ENCODE results near the gene RAPGEF4.

RAPGEF4 gene

DNA sequence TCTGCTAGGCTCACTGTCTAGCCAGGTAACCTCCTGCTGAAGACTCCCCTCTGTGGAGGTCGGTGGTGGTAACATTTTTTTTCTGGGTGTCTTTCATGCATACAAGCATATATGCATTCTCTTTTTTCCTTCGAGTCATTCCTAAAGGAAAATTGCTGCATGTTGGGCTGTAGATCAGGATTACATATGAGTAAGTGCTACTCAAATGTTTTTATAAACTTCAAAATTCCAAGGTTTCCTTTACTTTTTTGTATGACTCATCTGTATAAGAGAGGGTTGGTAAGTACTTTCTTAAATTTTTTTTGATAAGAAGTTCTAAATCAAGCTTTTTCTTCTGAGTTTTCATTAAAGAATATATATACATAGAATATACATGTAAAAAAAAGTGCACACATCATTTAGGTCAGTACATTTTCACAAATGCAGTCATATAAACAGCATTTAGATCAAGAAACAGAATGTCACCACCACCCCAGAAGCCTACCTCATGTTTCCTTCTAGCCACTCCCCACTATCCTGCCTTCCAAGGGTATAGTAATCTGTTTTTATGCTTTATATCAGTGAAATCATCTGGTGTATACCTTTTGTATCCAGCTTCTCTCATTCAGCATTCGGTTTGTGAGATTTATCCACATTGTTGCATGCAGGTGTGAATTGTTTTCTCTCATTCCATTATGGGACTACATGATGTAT is 212.0 kb downstream of the RAPGEF4 start:
- no peak for DNase-seq

DNA sequence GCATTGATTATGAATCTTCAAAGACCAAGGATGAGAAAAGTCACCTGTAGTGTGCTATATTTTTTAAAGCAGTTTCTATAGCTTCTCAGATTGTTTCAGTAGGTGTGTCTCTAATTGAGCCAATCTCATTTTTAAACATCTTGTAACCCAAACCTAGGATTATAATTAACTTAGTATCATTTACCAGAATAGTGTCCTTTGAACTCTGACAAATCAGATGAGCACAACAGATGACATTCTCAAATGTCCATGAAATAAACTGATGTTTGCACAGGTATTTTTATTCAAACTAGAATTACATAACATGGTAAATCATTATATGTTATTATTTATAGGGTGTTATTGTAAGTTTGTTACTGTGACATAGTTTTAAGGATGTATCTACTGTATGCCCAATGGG is 213.9 kb downstream of the RAPGEF4 start:
- no peak for DNase-seq

DNA sequence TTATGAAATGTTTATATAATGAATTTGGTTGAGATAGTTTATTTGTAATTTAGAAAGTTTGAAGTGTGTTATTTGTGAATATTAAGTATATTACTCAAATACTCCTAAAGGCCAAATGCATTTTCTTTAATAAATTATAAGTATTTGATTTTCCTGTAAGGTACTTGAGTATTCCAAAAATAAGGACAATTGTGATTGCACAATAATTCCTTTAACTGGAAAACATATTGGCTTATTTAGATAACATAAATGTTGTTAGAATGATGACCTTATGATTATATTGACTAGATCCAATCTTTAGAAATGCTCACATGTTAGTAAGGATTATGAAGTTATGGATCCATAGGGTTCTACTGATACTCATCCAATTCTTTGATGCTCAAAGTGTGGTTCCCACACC is 214.9 kb downstream of the RAPGEF4 start:
- no peak for DNase-seq

DNA sequence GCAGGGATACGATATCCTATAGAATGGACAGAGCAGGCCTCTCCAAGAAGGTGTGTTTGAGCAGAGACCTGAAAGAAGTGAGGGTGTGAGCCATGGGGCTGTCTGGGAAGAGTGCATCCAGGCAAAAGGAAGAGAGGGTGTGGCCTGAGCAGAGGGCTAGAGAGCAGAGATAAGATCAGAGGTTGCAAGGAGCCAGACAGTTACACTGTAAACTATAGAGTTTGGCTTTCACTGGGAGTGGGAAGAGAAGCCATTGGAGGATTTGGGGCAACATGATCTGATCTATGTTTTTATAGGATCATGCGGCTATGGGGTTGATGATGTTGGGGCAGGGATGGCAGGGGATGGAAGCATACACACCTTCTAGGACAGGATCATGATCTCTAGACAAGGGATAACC is 215.9 kb downstream of the RAPGEF4 start:
- no peak for DNase-seq

DNA sequence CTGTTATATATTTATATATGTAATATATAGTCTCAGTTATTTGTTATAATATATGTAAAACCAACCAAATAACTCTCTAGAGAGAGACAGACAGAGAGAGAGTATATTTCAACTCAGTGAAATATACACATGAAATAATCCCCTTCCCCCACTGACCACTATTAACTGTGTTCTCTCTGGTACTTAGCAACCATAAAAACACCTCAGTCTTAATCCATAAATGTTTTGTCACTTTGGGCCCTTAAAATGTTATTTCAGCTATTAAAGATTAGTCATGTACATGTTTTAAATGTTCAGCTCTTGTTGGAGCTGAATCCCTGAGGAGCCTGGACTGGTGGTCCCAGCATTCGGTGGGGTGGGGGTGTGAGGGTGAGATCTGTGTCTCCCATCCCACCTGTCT is 217.8 kb downstream of the RAPGEF4 start:
- DNase-seq, result no peak

DNA sequence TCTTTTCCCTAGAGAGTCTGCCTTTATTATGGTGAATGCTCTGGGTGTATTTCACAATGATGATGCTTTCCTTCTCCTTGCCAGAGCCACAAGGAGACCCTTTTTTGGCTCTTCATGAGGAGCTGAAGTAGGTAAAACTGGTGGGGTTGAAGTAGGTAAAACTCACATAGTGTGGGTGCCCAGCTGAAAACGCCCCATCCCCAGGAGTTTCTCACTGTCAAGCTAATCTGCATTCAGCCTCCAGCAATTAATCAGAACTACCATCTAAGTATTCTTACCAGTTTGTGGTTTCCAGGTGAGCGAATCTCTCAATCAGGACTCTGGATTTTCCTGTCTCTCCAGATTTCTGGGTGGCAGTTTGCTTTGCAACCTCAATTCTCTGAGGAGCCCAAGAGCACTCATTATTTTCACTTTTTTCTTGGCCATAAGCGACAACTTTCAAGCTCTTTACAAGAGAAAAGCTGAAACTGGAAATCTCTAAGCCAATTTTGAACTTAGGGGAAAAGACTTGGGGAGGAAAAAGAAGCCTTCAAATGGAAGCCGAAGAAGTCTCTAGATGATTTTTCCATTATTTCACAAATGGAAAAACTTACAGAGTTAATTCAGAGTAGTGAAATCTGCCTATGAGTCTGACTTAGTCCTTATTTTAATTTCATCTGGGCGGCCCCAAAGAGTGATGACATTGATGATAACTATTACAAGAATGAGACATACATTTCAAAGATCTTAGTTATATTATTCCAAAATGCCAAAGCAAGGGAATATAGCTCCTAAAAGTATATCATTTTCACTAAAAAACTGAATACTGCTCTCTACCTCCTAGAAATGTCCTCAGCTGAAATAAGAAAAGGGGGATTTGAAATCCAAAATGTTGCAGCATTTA is 218.6 kb downstream of the RAPGEF4 start:
- no peak for DNase-seq

DNA sequence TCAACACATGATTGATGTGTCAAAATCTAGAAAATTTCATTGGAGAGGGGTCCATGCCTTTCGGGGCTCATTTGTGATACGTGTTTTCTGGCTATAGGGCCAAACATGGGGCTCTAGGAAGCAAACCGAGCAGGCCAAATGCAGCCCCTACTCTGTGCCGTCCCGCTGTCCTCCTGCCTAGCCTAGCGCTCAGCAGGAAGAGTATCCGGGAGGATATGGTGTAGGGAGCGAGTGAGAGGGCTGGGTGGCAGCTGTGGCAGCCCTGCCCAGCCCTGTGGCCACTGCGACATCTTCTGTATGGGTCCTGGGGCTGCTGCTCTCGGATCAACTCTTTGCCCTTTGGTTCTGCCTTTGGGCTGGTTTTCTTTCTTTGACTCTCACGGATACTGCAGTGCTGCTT is 219.9 kb downstream of the RAPGEF4 start:
- DNase-seq, result no peak

DNA sequence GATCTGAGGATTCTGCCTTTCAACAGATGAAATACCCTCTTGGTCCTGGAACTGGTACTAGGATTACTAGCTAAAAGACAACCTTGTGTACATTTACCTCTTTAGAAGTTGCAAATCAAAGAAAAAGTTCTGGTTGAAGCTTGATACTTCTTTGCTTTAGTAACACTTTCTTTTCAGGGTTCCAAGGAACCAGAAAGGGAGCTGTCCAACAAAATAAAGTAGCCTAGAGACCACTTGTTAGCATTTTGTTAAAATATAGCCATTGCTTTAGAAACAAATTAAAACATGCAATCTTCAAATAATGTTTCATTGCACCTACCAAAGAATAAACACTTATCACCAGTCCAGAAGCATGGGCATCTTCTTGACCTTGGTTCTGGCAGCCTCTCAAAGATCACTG is 222.1 kb downstream of the RAPGEF4 start:
- DNase-seq, result no peak

DNA sequence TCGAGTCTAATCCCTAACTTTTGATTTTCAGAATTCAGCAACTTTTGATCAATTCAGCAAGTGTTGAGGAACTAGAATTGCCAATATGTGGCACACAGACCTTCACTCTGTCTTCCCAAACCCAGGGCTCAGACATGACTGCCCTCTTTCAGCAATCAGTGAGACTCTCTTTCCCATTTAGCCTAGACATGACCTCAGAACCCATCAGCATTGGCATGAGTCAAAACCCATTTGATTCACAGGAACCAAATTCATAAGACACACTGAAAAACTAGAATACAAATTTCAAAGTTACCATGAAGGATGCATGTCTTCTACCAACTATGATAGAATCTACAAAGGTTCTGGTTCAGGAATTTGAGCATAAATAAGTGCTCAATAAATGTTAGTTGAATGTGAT is 226.4 kb downstream of the RAPGEF4 start:
- DNase-seq, result no peak

DNA sequence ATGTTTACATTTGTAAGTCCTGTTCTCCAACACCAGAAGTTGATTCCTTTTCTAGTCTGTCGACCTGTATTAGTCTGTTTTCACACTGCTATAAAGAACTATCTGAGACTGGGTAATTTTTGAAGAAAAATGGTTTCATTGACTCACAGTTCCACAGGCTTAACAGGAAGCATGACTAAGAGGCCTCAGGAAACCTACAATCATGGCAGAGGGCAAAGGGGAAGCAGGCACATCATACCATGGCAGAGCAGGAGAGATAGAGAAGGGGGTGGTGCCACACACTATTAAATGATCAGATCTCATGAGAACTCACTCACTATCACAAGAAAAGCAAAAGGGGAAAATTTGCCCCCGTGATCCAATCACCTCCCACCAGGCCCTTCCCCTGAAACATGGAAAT is 227.2 kb downstream of the RAPGEF4 start:
- DNase-seq, result no peak

DNA sequence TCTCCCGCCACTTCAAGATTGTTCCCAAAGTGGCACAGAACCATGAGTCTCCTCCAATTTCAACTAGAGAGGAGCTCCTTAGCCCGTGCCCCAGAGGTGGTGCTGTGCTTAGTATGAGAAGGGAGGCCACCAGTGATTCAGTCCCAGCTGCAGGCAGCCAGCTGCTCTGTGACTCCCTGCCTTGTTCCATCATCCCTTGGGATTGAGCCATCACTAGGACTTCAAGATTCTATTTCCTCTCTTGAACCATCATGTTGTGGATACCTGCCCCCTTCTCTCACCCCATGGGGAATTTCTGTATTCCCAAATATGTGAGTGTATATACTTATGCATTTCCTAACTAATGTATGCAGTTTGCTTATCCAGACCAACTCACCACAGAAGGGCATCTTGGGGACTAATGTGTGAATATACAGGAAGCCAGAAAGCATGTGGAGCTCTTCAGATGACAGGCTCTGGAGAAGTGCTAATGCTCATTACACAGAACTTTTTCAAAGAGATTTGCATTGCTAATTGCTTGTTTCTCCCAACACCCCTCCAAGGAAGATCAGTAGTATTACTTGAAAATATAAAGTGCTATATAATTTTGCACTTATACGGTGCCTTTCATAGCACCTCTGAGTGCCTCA is 229.0 kb downstream of the RAPGEF4 start:
- DNase-seq, result no peak

DNA sequence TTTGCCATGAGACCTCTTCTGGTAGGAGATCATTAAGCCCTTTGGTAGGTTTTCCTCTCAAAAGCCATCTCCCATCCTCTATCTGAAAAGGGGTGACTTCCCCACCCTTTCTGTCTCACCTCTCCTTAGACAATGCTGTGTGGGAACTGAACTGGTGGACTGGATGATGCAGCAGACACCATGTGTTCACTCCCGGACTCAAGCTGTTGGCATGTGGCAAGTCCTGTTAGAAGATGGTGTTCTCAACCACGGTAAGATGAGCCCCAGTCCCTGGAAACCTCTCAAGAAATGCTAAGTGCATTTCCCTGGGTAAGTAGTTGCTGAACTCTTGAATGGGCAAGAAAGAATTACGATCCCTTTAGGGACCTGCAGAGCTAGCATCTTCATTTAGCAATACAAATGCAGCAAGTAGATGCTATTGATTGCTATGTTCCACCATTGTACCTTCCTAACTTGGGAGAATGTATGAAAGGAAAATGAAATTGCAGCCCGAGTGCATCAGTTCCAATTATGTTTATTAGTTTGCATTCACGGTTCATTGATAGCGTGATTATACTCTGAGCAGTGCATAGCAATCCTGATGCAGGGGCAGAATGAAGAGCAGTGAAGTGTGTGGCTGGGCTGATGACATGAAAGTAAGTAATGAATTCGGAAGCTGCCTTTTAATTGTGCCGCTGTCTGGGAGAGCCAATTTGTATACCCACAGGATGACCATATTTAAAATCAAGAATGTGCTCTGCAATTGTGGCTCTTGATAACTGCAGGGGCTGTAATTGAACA is 230.0 kb downstream of the RAPGEF4 start:
- DNase-seq, result no peak

DNA sequence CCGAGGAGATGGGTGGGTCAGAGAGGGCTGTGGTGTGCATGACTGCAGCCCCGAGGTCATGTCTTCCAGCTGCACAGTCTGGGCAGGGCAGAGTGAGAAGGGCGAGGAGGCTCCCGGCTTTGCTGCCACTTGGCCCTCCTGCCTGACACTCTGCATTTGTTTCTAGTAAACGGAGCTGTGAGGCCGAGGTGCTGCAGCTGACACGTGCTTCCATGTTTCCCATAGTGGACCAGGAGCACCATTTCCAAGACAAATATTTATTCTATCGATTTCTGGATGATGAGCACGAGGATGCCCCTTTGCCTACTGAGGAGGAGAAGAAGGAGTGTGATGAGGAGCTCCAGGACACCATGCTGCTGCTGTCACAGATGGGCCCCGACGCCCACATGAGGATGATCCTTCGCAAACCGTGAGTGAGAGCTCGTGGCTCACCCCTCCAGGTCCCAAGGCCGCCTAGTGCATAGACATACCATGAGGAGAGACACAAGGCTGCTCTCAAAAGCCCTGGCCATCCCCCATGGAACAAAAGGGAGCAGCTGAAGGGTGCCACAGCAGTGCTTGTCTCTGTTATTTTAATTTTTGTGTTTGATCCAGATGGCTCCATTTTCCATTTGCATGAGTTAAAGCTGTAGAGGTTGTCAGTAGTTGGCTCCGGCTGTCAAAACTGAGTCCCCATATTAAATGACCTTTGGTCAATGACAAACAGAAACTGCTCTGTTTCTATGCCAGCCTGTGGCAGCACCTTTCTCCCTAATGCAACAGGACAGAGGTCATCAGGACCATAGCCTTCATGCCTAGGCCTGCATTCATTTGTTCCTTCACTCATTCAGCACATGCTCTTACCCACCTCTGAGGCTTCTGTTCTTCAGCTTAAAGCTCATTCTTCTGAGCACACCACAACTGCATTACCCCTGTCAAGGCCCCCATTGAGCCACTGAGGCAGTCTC is 231.7 kb downstream of the RAPGEF4 start:
- DNase-seq, result no peak

DNA sequence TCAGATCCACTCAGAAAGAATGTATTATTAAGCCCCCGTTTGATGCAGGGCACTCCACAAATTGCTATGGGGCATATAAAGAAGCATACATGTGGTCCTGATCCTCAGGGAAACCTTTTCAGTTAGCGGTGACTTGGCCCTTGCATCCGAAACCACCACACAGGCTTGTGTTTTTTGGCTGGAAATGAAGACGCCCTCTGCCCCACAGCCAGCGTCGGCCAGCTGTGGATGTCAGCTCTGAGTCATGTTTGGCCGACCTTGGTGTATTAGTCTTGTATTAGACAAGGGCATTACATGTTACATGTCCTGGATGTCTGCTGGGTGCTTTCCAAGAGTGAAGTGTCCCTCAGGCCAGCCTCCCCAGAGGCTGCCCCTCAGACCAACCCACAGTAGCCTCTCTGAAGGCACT is 232.4 kb downstream of the RAPGEF4 start:
- no peak for DNase-seq

DNA sequence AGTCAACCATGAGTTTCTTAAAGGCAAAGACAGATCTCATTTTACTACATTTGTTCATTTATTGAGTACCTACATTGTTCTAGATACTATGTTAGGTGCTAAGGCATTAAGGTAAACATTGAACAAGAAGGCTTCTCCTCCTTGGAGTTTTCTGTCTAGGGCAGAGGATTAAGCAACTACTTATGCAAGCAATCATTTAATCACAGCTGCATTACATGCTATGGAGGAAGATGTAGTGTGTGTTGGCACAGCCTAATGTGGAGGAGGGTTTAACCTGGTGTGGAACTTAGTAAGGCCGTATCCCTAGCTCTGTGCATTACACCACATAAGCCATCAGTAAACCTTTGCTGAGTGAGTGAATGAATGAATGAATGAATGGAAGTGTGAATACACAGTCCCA is 233.5 kb downstream of the RAPGEF4 start:
- DNase-seq, result no peak

DNA sequence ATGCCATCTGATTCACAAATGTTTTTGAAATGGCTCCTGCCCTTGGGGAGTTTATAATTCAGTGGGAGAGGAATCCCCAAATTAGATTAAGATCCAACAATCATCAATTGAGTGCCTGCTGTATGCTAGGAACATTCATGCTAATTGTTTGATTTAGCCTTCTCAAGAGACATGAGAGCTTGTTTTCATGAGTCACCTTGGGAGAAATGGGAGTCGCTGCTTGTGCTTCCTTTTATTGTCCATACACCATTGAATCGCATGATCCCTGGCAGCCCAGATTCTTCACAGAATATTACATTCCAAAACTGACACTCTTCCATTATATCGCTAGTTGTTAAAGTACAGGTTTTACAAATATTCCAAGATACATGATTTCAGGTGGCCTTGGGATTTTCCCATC is 234.0 kb downstream of the RAPGEF4 start:
- no peak for DNase-seq

DNA sequence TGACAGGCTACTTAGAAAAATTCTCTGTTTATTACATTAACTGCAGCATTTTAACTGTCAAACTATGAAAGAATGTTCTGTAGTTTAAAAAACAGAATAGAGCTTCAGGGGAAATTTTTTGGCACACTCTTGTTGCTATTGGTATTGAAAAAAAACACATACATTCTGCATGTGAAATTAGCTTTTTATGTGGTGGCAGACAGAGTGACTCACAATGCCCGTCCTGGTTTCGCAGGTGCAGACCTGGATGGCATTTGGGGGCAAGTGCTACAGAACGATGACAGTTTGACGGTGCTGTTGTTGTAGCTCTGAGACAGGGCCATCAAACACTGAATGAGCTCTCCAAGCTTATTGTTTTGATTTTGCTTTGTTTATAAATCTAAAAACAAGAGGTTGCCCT is 235.0 kb downstream of the RAPGEF4 start:
- DNase-seq, result no peak

DNA sequence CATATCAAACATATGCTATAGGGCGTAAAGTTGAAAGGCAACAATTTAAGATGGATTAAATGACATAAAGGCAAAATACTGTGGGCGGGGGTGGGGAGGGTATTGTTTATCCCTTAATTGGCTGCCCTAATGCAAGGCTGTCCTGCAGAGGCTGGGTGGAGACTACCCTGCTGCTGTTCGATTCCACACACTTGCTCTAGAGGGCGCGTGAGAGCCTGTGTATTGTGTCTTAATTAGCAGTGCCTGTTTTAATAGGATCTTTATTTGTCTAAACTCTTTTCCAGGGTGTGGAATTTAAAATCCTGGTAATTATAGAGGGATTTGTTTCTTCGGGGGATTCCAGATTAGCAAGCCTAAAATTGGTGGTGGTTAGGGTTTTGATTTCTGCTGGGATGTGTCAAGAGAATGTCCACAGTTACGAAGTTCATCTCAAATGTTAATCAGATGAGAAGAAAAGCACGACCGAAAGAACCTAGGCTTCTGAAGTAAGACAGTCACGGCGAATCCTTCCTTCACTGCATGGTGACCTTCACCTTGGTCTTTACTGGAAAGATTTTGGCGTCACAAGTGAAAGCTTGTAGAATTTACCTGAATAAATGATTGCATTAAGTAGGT is 236.5 kb downstream of the RAPGEF4 start:
- no peak for DNase-seq

DNA sequence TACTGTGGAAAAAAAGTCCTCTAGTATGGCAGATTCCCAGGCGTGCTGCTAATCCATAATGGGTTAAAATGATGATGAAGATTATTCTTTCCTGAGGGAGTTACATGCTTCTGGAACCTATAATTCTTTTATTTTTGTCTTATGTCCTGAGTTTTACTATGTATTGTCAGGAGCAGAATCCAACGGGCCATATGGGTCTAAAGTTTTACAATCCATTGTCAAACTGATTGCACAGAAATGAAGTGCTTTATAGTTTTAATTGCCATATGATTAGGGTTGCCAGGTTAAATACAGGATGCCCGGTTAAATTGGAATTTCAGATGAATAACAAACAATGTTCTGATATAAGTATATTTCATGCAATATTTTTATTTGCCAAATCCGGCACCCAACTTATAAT is 239.1 kb downstream of the RAPGEF4 start:
- DNase-seq, result no peak

DNA sequence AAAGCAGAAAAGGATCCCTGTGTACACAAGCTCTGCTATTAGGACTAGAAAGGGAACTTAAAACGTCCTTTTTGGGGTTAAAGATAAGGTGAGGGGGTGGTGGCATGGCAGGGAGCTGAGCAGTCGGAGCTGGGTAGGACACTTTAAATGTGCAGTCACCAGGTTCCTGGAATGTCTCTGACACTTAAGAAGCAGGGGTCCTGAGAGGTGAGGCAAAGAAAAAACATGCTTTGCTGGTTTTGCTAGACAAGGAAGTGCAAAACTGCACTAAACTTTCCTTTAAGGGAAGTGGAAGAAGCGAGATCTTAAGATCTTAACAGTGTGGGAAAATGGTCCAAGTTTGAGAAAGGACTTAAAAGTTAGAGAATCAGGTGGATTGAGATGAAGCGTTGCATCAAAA is 240.5 kb downstream of the RAPGEF4 start:
- DNase-seq, result no peak

DNA sequence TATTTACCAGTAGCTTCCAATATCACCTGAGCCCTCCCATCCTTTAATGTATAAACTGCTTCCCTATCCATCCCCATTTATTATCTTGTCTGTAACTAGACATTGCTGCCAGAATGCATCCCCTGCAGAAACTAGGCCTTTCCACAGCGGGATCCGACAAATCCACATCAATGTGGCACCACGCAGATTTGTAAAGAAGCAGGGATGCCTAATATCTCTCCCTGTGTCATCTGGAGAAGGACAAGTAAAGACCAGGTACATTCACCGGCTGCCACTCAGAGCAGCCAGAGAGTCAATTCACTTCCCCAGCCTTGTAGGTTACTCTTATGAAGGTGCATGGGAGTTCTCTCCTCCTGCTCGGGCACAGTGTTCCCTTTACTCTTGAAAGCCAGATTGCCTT is 241.2 kb downstream of the RAPGEF4 start:
- no peak for DNase-seq

Data from NCI-H345 (cell line).